ENCODE data around the gene MCTP1. TPM values are rescaled to one million over a fixed set of nuclear protein-coding genes. Genes with fewer than 3 reads are reported as not detected.

MCTP1 gene
- total RNA-seq, 1 experiment from 2014 or later = 4.2 TPM

GRCh38 chr5:95032801-95033200, 252.1 kb downstream of the MCTP1 start:
- DNase-seq (ENCODE audit: low spot score) = no peak

- no peak for DNase-seq (ENCODE audit: low spot score)
These were observed 255.1 kb downstream of the MCTP1 start for GRCh38 chr5:95029569-95030366.

GRCh38 chr5:95027775-95028174, 257.1 kb downstream of the MCTP1 start:
- no peak for DNase-seq (ENCODE audit: low spot score)

- no peak for DNase-seq (ENCODE audit: low spot score)
These were observed 257.7 kb downstream of the MCTP1 start for GRCh38 chr5:95027151-95027721.

- no peak for DNase-seq (ENCODE audit: low spot score)
These were observed 258.2 kb downstream of the MCTP1 start for GRCh38 chr5:95026718-95027117.

GRCh38 chr5:95022967-95023695, 261.8 kb downstream of the MCTP1 start:
- no peak for DNase-seq (ENCODE audit: low spot score)

GRCh38 chr5:95020345-95020744, 264.5 kb downstream of the MCTP1 start:
- no peak for DNase-seq (ENCODE audit: low spot score)

GRCh38 chr5:95018946-95019345, 265.9 kb downstream of the MCTP1 start:
- DNase-seq (ENCODE audit: low spot score) = no peak

- DNase-seq (ENCODE audit: low spot score) = no peak
These were observed 266.4 kb downstream of the MCTP1 start for GRCh38 chr5:95018511-95018910.

- DNase-seq (ENCODE audit: low spot score) = no peak
These were observed 275.1 kb downstream of the MCTP1 start for GRCh38 chr5:95009812-95010211.

- no peak for DNase-seq (ENCODE audit: low spot score)
These were observed 276.8 kb downstream of the MCTP1 start for GRCh38 chr5:95007921-95008597.

GRCh38 chr5:95005811-95006210, 279.1 kb downstream of the MCTP1 start:
- no peak for DNase-seq (ENCODE audit: low spot score)

GRCh38 chr5:94998670-94999069, 286.2 kb downstream of the MCTP1 start:
- DNase-seq (ENCODE audit: low spot score) = no peak

- DNase-seq (ENCODE audit: low spot score) = peak; percentile 18
These were observed 290.4 kb downstream of the MCTP1 start for GRCh38 chr5:94994537-94994936.

- DNase-seq (ENCODE audit: low spot score) = no peak
These were observed 291.4 kb downstream of the MCTP1 start for GRCh38 chr5:94993491-94993890.

- no peak for DNase-seq (ENCODE audit: low spot score)
These were observed 292.6 kb downstream of the MCTP1 start for GRCh38 chr5:94992325-94992724.

GRCh38 chr5:94983861-94984535, 300.9 kb downstream of the MCTP1 start:
- no peak for DNase-seq (ENCODE audit: low spot score)

- no peak for DNase-seq (ENCODE audit: low spot score)
These were observed 307.5 kb downstream of the MCTP1 start for GRCh38 chr5:94977437-94977836.

- no peak for DNase-seq (ENCODE audit: low spot score)
These were observed 308.0 kb downstream of the MCTP1 start for GRCh38 chr5:94976853-94977252.

GRCh38 chr5:94972268-94972667, 312.6 kb downstream of the MCTP1 start:
- no peak for DNase-seq (ENCODE audit: low spot score)

- peak; percentile 56 for DNase-seq (ENCODE audit: low spot score)
These were observed 315.7 kb downstream of the MCTP1 start for GRCh38 chr5:94969174-94969573.

All from HT-29 (cell line).